Gastrocnemius medialis (tissue), 4 donors: Measurements from ENCODE around the gene HACD2. TPM values are rescaled to one million over a fixed set of nuclear protein-coding genes. Genes with fewer than 3 reads are reported as not detected.

Experiments used
- ATAC-seq, 2 donors: fragments of 150-250 bp; one replicate each; pipeline ENCODE4 v1.9.1; 2016
- DNase-seq, 2 donors: peaks; one replicate each; pipeline ENCODE4 v3.0.0-alpha.2; 2019
- H3K27ac ChIP-seq, 4 donors: fragments of 200-600 bp; sonication (generic); 1 replicate in 1 of 4; 2 replicates in 3 of 4; pipeline ENCODE4 v1.5.1; 2016 to 2018; ENCODE audit warnings: mild to moderate bottlenecking in 2 of 4, moderate library complexity in 1 of 4
- H3K27me3 ChIP-seq, 3 donors: fragments of 200-600 bp; sonication (generic) in 2 of 3; 1 replicate in 1 of 3; 2 replicates in 2 of 3; pipeline versions ENCODE4 v1.5.1 to v1.6.0; 2016 to 2019; ENCODE audit warnings: mild to moderate bottlenecking in 1 of 3, moderate library complexity in 1 of 3
- H3K36me3 ChIP-seq, 2 donors: fragments of 200-600 bp; sonication (generic) in 1 of 2; one replicate each; pipeline ENCODE4 v1.5.1; 2017 to 2018
- H3K4me1 ChIP-seq, 2 donors: fragments of 200-600 bp; sonication (generic) in 1 of 2; one replicate each; pipeline ENCODE4 v1.5.1; 2016 to 2017; ENCODE audit warnings: mild to moderate bottlenecking in 2 of 2
- H3K4me3 ChIP-seq, 4 donors: fragments of 200-600 bp; sonication (generic) in 3 of 4; 1 replicate in 1 of 4; 2 replicates in 3 of 4; pipeline ENCODE4 v1.5.1; 2016 to 2019; ENCODE audit warnings: mild to moderate bottlenecking in 2 of 4
- H3K9me3 ChIP-seq, 3 donors: fragments of 200-600 bp; sonication (generic) in 2 of 3; 1 replicate in 1 of 3; 2 replicates in 2 of 3; pipeline ENCODE4 v1.5.1; 2016 to 2019
- POLR2A ChIP-seq, 2 donors: fragments of 450-650 bp; IDR thresholded peaks; one replicate each; pipeline ENCODE4 v1.6.1; 2017; ENCODE audit warnings: antibody characterized with exemption in 2 of 2, mild to moderate bottlenecking in 2 of 2, moderate library complexity in 2 of 2
- in situ Hi-C, 4 donors: fragments of 200-750 bp; cut with MboI; loops; one replicate each; pipeline versions ENCODE4 v1.15.0 to v1.8.0; 2017; ENCODE audit warnings: low sequenced_read_pairs in 4 of 4
- intact Hi-C: fragments of 100-400 bp; cut with DNase I; formaldehyde crosslinking; loops from one replicate; pipeline ENCODE4 v1.15.1; 2023; ENCODE audit warnings: low total_unique reads
- total RNA-seq, 4 donors: library from RNA; depleted of rRNA; stranded (reverse); fragments of >200 nt; gene quantifications; one replicate each; pipeline versions ENCODE4 v1.1.0 to v1.2.3, GENCODE V29; 2016
- TF ChIP-seq, protein P1 (sequence below), 5 experiments: fragments of 450-650 bp in 3 of 5; fragments of 200-600 bp in 2 of 5; sonication (generic) in 2 of 5; IDR thresholded peaks in 4 of 5; conservative IDR thresholded peaks in 1 of 5; 1 replicate in 4 of 5; 2 replicates in 1 of 5; pipeline ENCODE4 v1.5.1; 2016 to 2019; ENCODE audit warnings: antibody characterized with exemption in 5 of 5, mild to moderate bottlenecking in 3 of 5, moderate library complexity in 3 of 5

HACD2 gene
- total RNA-seq, 4 donors from 2014 or later: 3.9 to 19.8 (median 6.7) TPM

DNA sequence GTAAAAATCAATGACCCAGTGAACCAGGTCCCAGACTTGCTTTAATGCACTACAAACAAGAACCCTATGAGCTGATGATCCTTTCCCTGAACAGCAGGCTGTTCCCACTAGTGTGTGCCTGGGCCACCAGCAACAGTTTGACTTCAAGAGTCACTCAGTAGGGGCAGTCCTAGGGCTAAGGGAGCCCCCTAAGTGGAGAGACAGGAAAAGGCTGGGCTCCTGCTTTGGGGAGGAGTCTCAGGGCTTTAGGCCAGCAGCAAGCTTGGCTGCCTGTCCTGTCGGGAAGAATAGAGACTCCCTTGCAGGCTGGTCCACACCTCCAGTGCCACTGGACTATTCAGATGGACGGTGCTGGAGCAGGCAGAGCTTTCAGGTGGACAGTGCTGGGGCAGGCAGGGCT, 106.5 kb downstream of the HACD2 start:
- peaks cover 0 to 3% (median 0%) of the 10 kb centered on the region in 3 donors for H3K27me3 ChIP-seq
- in situ Hi-C loops: loop anchor here in 3 of 4 donors (25.0 kb wide), 1 partner anchor 141 kb away; no protein-coding TSS in a partner anchor
- intact Hi-C loops: no loop called here
- H3K27ac ChIP-seq: no peak overlapping the region
- ATAC-seq (no peak), DNase-seq (no peak)
- TF ChIP-seq POLR2A (IDR thresholded peaks at IDR 0.05): no peak
- TF ChIP-seq, protein P1, sequence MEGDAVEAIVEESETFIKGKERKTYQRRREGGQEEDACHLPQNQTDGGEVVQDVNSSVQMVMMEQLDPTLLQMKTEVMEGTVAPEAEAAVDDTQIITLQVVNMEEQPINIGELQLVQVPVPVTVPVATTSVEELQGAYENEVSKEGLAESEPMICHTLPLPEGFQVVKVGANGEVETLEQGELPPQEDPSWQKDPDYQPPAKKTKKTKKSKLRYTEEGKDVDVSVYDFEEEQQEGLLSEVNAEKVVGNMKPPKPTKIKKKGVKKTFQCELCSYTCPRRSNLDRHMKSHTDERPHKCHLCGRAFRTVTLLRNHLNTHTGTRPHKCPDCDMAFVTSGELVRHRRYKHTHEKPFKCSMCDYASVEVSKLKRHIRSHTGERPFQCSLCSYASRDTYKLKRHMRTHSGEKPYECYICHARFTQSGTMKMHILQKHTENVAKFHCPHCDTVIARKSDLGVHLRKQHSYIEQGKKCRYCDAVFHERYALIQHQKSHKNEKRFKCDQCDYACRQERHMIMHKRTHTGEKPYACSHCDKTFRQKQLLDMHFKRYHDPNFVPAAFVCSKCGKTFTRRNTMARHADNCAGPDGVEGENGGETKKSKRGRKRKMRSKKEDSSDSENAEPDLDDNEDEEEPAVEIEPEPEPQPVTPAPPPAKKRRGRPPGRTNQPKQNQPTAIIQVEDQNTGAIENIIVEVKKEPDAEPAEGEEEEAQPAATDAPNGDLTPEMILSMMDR (IDR thresholded peaks at IDR 0.05 in 4 of 5, conservative IDR thresholded peaks at IDR 0.05 in 1 of 5): no peak
- no peaks in the 10 kb centered on the region for H3K4me1 ChIP-seq
- H3K36me3 ChIP-seq: no peaks in the 10 kb centered on the region
- H3K4me3 ChIP-seq: no peak overlapping the region
- no peaks in the 10 kb centered on the region for H3K9me3 ChIP-seq

DNA sequence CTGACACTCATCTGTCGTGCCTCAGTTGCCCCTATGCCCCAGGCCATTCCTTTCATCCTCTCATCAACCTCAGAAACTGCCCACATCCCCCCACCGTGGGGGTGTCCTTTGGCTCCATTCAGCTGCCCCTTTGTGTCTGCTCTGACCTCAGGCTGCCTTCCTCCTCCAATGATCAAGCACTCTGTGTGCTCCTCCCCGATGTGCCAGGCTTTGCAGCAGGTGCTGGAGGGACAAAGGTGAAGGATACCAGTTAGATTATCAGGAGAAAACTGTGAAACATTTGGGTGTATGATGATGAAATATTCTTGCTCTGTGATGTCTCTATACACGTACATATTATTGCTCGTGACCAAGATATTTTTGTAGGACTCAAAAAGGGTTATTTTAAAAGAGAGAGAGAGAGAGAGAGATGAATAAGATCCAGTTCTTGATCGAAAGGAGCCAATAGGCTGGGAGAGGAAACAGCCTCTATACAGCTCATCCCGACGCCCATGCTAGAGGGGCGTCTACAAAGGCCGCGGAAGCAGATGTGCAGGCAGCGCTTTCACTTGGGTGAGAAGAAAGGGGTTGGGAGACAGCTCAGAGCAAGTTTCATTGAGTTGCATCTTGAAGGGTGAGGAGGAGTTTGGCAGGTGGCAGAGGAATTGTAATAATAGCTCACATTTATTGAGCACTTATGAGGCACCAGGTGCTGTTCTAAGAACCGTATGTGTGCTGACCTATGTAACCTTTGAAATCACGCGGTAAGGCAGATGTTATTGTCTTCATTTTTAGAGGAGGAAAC, 107.7 kb downstream of the HACD2 start:
- no peak for ATAC-seq
- no peak overlapping the region for H3K27ac ChIP-seq
- TF ChIP-seq, protein P1 (IDR thresholded peaks at IDR 0.05 in 4 of 5, conservative IDR thresholded peaks at IDR 0.05 in 1 of 5): no peak
- TF ChIP-seq POLR2A (IDR thresholded peaks at IDR 0.05): no peak
- no peaks in the 10 kb centered on the region for H3K36me3 ChIP-seq
- intact Hi-C loops (no loop called here), in situ Hi-C loops (loop anchor here in 3 of 4 donors (25.0 kb wide), 1 partner anchor 140 kb away; no protein-coding TSS in a partner anchor)
- H3K4me3 ChIP-seq: no peak overlapping the region
- H3K4me1 ChIP-seq: no peaks in the 10 kb centered on the region
- no peak for DNase-seq
- H3K27me3 ChIP-seq: peaks cover 0 to 3% (median 0%) of the 10 kb centered on the region in 3 donors
- no peaks in the 10 kb centered on the region for H3K9me3 ChIP-seq

DNA sequence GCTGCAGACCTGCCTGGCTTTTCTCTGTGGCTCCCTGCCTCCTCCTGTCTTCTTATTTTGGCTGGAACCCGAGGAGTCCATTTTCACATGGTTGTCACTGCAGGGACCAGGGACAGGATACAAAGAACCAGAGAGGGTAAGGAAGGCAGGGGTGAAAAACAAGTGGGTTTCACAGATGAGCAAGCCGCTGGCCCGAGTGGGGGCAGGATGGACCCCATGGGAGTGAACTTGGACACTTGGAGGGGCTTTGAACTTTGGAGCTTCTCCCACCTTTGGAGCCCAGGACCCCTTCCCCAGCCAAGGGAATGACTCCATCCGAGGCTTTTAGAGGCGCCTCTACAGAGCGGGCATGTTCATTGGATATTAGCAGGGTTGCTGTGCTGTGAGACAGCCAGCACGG, 109.1 kb downstream of the HACD2 start:
- in situ Hi-C loops (loop anchor here in 3 of 4 donors (25.0 kb wide), 1 partner anchor 138 kb away; no protein-coding TSS in a partner anchor), intact Hi-C loops (no loop called here)
- TF ChIP-seq, protein P1 (IDR thresholded peaks at IDR 0.05 in 4 of 5, conservative IDR thresholded peaks at IDR 0.05 in 1 of 5): no peak
- ATAC-seq: no peak
- Histone ChIP-seq H3K4me1 (no peaks in the 10 kb centered on the region), H3K27me3 (peaks cover 0 to 3% (median 0%) of the 10 kb centered on the region in 3 donors), H3K27ac (no peak overlapping the region), H3K4me3 (no peak overlapping the region), H3K36me3 (no peaks in the 10 kb centered on the region), H3K9me3 (no peaks in the 10 kb centered on the region)
- no peak for DNase-seq

DNA sequence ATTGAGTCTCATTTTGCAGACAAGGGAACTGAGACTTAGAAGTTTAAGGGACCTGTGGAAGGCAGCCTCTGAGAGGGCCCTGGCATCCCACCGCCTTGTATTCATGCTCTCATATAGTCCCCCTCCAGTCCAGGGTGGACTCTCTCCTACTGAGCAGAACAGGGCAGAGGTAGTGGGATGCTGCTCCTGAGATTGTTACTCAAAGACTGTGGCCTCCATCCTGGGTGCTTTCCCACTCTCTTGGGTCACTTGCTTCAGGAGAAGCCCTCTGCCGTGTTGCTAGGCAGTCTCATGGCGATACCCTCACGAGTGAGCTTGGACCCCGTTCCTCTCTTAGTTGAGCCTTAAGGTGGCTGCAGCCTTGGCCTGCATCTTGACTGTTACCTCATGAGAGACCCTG, 113.7 kb downstream of the HACD2 start:
- intact Hi-C loops (no loop called here), in situ Hi-C loops (no loop called here)
- H3K27me3 ChIP-seq: no peaks in the 10 kb centered on the region
- no peaks in the 10 kb centered on the region for H3K9me3 ChIP-seq
- ATAC-seq (no peak), DNase-seq (no peak)
- TF ChIP-seq, protein P1 (IDR thresholded peaks at IDR 0.05 in 4 of 5, conservative IDR thresholded peaks at IDR 0.05 in 1 of 5): no peak
- TF ChIP-seq POLR2A (IDR thresholded peaks at IDR 0.05): no peak
- no peaks in the 10 kb centered on the region for H3K36me3 ChIP-seq
- no peak overlapping the region for H3K27ac ChIP-seq
- no peaks in the 10 kb centered on the region for H3K4me1 ChIP-seq
- H3K4me3 ChIP-seq: no peak overlapping the region
